ENCODE measurements around the gene PDP2. TPM values are rescaled to one million over a fixed set of nuclear protein-coding genes. Genes with fewer than 3 reads are reported as not detected.

Gene PDP2
- total RNA-seq, 4 donors from 2014 or later: 2.2 to 5.2 (median 4.1) TPM

DNA sequence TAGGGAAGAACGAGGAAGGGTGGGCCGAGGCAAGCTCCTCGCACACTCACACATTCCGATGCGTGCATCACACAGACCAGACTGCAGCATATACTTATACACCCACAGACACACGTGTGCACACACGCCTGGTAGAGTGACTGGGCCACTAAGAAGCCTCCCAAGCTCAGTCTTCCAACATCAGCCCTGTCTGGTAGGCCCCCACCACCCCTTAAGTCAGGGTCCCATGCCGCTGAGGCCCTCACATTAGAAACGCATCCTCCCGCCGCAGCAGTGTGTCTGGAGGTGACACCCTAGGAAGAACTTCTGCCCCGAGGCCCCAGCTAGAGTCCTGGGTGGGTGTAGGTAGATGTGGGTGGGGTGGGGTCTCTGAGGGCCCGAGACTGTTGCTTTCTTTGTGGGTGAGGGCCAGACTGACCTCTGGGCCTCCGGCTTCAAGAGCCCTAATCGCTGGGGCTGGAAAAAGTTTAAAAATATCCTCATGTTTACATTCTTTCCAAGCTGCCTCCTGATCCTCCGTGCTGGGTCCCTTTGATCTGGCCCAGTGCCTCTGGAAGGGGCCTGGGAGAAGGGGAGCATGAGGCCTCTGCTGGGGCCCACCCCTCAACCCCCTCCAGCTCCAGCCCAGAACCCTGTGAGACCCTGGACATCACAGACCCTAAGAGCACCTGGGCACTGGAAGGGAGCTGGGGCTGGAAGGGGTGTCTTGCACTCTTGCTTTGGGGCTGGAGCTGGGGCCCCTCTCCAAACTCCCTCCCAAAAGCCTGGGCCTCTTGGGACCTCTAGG is 24.7 kb downstream of the PDP2 start:
- H3K4me1 ChIP-seq: peaks cover 45 to 52% of the 10 kb centered on the region in 2 donors
- H3K4me3 ChIP-seq: no peak overlapping the region
- in situ Hi-C loops (cut with MboI; ENCODE audit: low sequenced_read_pairs in 4 of 4) (no loop called here), intact Hi-C loops (cut with DNase I; ENCODE audit: low total_unique reads) (no loop called here)
- H3K36me3 ChIP-seq: no peaks in the 10 kb centered on the region
- no peak for ATAC-seq
- H3K27ac ChIP-seq: peak overlapping the region; percentile 85 to 98 (median 96)
- DNase-seq: no peak
- H3K27me3 ChIP-seq: no peaks in the 10 kb centered on the region
- H3K9me3 ChIP-seq: no peaks in the 10 kb centered on the region
- no peak for TF ChIP-seq POLR2A (IDR thresholded peaks at IDR 0.05)
- TF ChIP-seq, protein P1, sequence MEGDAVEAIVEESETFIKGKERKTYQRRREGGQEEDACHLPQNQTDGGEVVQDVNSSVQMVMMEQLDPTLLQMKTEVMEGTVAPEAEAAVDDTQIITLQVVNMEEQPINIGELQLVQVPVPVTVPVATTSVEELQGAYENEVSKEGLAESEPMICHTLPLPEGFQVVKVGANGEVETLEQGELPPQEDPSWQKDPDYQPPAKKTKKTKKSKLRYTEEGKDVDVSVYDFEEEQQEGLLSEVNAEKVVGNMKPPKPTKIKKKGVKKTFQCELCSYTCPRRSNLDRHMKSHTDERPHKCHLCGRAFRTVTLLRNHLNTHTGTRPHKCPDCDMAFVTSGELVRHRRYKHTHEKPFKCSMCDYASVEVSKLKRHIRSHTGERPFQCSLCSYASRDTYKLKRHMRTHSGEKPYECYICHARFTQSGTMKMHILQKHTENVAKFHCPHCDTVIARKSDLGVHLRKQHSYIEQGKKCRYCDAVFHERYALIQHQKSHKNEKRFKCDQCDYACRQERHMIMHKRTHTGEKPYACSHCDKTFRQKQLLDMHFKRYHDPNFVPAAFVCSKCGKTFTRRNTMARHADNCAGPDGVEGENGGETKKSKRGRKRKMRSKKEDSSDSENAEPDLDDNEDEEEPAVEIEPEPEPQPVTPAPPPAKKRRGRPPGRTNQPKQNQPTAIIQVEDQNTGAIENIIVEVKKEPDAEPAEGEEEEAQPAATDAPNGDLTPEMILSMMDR (IDR thresholded peaks at IDR 0.05 in 4 of 5, conservative IDR thresholded peaks at IDR 0.05 in 1 of 5): no peak

DNA sequence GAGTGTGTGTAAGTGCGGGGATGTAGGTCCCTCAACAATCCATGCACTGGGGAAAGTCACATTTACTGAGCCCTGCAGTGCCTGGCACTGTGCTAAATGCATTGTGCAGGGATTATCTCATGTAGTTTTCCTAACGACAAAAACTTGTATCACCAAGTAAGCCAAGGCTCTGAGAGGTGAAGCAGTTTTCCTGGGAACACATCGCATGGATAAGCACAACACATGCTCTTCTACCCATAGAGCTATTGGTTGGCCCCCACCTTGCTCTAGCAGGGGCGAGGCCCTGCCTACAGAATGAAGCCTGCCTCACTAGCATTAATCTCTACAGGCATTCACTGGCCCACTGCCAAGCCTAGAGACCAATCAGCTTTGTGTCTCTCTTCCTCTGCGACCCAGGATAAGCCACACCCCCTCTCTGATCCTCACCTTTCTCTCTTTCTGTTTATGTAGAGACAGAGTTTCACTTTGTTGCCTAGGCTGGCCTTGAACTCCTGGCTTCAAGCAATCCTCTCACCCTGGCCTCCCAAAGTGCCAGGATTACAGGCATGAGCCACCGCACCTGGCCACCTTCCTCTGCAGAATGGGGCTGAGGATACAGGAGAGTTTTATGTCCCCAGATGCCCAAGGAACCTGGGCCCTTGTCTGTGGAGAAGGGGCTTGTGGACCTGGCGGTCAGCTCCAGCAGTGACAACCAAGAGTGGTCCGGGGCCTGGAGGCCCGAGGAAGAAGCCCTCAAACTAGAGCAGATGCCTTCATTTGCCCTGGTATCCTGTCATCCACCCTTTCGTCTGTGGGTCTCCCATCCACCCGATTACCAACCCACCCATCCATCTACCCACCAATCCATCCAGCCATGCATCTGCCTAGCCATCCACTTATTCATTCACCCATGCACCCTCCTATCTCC is 25.6 kb downstream of the PDP2 start:
- peak overlapping the region; percentile 85 to 98 (median 96) for H3K27ac ChIP-seq
- no peaks in the 10 kb centered on the region for H3K9me3 ChIP-seq
- TF ChIP-seq, protein P1 (IDR thresholded peaks at IDR 0.05 in 4 of 5, conservative IDR thresholded peaks at IDR 0.05 in 1 of 5): no peak
- no peak for TF ChIP-seq POLR2A (IDR thresholded peaks at IDR 0.05)
- in situ Hi-C loops (cut with MboI; ENCODE audit: low sequenced_read_pairs in 4 of 4) (no loop called here), intact Hi-C loops (cut with DNase I; ENCODE audit: low total_unique reads) (no loop called here)
- no peak for ATAC-seq
- no peak for DNase-seq
- H3K36me3 ChIP-seq: no peaks in the 10 kb centered on the region
- peaks cover 38 to 45% of the 10 kb centered on the region in 2 donors for H3K4me1 ChIP-seq
- no peaks in the 10 kb centered on the region for H3K27me3 ChIP-seq
- H3K4me3 ChIP-seq: no peak overlapping the region

DNA sequence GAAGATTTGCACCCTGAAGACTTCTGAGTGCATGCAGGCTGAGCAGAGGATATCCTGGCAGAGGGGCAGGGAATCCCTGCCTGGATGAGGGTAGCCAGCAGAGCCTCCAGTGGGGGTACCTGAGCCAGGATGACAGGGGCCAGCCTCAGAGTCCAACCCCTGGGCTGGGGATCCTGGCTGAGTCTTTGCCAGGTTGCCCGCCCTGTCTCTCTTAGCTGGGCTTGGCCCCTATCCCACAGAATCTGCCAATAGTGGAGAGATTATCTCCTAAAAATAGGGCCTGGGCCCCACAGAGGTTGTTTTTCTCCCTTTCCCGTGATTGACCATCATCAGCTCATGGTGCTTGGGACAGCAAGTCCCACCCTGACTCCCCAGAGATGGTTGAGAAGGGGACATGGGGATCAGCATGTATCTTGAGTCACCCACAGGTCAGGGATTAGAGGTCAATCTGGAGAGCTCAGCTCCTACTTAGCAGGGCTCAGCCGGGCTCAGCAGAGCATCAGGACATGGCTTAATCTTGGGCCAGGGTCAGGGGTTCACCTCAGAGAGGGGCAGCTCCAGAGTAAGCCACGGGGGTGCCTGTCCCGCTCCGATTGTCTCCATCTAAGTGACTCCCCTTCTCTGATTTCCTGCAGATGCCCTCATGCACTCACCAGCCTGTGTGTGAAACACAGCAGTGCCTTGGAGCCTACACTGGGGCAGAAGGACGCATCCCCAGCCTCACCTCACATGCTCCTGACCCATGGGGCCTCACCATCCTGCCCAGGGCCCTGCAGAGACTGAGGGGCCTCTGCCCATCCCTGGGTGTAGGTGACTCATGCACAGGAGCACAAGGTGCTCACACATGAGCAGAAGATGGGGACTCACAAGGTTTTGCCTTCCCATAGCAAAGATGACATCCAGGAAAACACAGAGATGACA is 26.9 kb downstream of the PDP2 start:
- H3K27ac ChIP-seq: peak overlapping the region in 1 of 4 donors; percentile 95
- H3K27me3 ChIP-seq: no peaks in the 10 kb centered on the region
- no peak overlapping the region for H3K4me3 ChIP-seq
- H3K4me1 ChIP-seq: peaks cover 29 to 34% of the 10 kb centered on the region in 2 donors
- DNase-seq (no peak), ATAC-seq (no peak)
- no peak for TF ChIP-seq POLR2A (IDR thresholded peaks at IDR 0.05)
- TF ChIP-seq, protein P1 (IDR thresholded peaks at IDR 0.05 in 4 of 5, conservative IDR thresholded peaks at IDR 0.05 in 1 of 5): no peak
- intact Hi-C loops (cut with DNase I; ENCODE audit: low total_unique reads) (loop anchor here (1.0 kb wide), 1 partner anchor 10 kb away; no protein-coding TSS in a partner anchor), in situ Hi-C loops (cut with MboI; ENCODE audit: low sequenced_read_pairs in 4 of 4) (no loop called here)
- H3K9me3 ChIP-seq: no peaks in the 10 kb centered on the region
- no peaks in the 10 kb centered on the region for H3K36me3 ChIP-seq

DNA sequence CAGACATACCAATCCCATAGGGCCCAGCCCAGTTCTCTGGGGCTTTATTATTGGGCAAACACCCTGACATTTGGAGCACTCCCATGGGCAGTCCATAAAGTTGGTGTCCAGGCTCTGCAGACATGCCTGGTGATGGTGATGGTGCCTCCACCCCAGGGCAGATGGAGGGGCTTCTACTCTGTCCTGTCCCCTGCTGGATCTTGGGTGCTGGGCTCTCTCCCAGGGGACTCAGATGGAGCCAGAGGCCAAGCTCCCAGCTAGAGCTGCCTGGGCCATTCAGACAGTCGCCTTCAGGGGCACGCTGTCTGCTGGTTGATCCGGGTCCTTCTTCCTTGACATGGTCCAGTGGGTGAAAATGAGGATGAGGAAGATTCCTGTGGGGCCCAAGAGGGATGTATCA is 27.8 kb downstream of the PDP2 start:
- peaks cover 21 to 25% of the 10 kb centered on the region in 2 donors for H3K4me1 ChIP-seq
- H3K9me3 ChIP-seq: no peaks in the 10 kb centered on the region
- no peaks in the 10 kb centered on the region for H3K27me3 ChIP-seq
- ATAC-seq: no peak
- no peak overlapping the region for H3K4me3 ChIP-seq
- in situ Hi-C loops (cut with MboI; ENCODE audit: low sequenced_read_pairs in 4 of 4) (no loop called here), intact Hi-C loops (cut with DNase I; ENCODE audit: low total_unique reads) (no loop called here)
- TF ChIP-seq, protein P1 (IDR thresholded peaks at IDR 0.05 in 4 of 5, conservative IDR thresholded peaks at IDR 0.05 in 1 of 5): no peak
- no peak for TF ChIP-seq POLR2A (IDR thresholded peaks at IDR 0.05)
- no peaks in the 10 kb centered on the region for H3K36me3 ChIP-seq
- H3K27ac ChIP-seq: no peak overlapping the region
- no peak for DNase-seq
